Activated CD8-positive, alpha-beta memory T cell treated with anti-CD3 and anti-CD28 coated beads, Interleukin-2, amount 50 U/mL, for 4 hours (primary cell): ENCODE results near the gene RTN3.
"Not testable (repeated sequence)": the region's sequence is repeated elsewhere in the genome, so short reads cannot be mapped to it uniquely, and the experiment has no call there.

Experiments used
- DNase-seq: peaks from one replicate; pipeline ENCODE4 v3.0.0-alpha.2; 2020

The RTN3 gene

GRCh38 chr11:63769714-63770455 lies 88.6 kb downstream of the RTN3 start:
- no peak for DNase-seq

DNA sequence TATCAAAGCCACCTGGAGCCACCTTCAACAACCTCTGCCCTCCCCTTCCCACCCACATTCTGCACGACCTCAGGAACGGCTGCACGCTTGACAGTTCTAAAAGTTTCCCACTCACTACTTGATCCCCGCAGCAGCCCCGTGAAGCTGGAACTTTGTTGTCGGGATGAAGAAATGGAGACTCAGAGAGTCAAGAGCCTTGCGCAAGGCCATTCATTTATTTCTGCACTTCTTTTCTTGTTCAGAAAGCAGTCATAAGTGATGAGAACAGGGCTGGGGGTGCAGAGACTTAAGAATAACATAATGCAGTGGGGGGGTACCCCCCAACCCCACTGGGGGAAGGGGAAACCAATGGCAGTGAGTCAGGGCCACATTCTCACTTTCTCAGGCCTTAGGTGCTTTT lies 89.5 kb downstream of the RTN3 start:
- no peak for DNase-seq

GRCh38 chr11:63771741-63772318 lies 90.5 kb downstream of the RTN3 start:
- DNase-seq, result not testable (repeated sequence)

- no peak for DNase-seq
Observed at GRCh38 chr11:63775191-63775590, 93.9 kb downstream of the RTN3 start.

DNA sequence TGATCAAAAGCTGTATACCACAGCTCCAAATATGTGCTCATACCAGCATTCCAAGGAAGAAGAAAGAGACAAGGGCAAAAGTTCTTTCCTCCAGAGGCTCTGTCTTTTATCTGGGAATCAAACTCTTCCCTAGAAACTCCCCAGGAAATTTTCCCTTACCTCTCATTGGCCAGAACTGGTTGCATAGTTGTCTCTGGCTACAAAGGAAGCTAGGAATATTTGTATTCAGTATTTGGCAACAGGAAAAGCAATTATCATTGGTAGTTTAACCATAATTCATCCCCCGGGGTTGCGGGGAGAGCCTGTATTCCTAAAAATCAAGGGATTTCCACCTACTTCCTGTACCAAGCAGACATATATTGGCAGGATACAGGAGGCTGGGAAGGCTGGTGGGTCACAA lies 97.7 kb downstream of the RTN3 start:
- no peak for DNase-seq

DNA sequence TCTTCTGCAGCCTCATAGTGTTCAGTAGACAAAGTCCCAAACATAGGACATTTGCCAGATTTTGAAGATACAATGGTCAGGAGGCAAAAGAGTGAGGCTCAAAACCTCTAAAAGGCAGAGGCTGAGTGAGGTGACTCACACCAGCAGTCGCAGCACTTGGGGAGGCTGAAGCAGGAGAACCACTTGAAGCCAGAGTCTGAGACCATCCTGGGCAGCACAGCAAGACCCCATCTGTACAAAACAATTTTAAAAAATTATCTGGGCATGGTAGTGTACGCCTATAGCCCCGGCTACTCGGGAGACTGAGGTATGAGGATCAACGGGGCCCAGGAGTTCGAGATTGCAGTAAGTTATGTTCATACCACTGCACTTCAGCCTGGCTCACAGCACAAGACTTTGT lies 101.4 kb downstream of the RTN3 start:
- no peak for DNase-seq

GRCh38 chr11:63783925-63784592 lies 102.8 kb downstream of the RTN3 start:
- DNase-seq, result no peak

DNA sequence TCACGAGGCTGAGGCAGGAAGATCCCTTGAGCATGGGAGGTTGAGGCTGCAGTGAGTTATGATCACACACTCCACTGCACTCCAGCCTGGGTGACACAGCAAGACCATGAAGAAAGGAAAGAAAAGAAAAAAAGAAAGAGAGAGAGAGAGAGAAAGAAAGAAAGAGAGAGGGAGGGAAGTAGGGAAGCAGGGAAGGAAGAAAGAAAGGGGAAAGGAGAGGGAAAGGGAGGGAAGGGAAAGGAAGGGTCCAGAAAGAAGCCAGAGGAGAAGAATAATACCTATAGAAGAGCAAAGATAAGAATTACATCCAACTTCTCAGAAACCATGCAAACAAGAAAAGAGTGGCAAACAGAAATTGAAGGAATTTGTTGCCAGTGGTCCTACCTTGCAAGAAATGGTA lies 104.5 kb downstream of the RTN3 start:
- no peak for DNase-seq

DNA sequence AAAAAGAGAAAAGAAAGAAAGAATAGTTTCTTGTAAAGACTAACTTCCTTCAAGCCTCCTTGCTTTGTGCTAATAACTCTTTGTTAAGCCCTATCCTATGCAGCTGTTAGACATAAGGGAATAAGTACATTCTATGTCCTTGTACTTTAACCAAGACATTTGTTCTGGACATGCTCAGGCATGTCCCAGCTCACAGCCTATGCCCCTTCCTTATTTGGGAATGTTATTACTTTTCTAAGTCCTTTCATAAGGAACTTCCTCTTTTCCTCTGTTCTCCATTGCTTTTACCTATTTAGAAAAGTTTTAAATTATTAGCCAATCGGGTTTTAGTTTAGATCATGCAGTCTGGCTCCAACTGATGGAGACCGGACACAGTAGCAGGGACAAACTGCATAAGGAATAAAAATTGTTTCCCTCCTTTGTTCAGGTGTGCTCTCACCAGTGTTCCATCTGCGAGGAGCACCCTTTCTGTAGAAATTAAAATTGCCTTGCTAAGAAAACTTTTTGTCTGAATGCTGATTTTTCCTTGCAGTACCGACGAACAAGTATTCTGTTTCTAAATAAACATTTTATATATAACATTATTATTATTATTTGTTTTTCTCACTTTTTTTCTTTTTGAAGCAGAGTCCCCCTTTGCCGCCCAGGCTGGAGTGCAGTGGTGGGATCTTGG lies 110.3 kb downstream of the RTN3 start:
- DNase-seq, result no peak

- DNase-seq, result no peak
Observed at GRCh38 chr11:63793161-63793560, 111.9 kb downstream of the RTN3 start.

- DNase-seq, result no peak
Observed at GRCh38 chr11:63795066-63795465, 113.8 kb downstream of the RTN3 start.

DNA sequence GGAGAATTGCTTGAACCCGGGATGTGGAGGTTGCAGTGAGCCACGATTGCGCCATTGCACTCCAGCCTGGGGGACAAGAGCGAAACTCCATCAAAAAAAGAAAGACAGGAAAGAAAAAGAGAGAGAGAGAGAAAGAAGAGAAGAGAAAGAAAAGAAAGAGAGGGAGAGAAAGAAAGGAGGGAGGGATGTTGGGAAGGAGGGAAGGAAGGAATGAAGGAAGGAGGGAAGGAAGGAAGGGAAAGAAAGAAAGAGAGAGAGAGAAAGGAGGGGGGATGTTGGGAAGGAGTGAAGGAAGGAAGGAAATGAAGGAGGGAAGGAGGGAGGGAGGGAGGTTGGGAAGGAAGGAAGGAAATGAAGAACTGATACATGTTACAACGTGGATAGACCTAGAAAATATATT lies 119.6 kb downstream of the RTN3 start:
- DNase-seq, result no peak

- no peak for DNase-seq
Observed at GRCh38 chr11:63802637-63803414, 121.5 kb downstream of the RTN3 start.

DNA sequence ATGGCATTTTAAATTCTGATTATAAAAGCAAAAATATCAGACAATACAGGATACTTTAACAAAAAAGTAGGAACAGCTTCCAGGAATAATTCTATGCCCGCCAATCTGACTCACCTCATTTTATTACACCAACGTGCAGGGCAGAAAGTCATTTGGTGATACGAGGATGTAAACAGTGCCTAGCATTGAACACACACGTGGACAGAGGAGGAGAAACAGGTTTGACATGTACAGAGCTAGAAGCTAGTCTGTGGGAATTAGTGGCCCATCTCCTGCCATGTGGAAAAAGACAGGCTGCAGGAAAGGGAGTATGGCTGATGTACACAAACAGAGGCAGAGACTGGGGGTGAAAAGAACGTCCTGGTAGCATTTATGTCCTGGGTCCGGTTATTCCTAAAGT lies 123.0 kb downstream of the RTN3 start:
- DNase-seq, result no peak

- no peak for DNase-seq
Observed at GRCh38 chr11:63805844-63806415, 124.6 kb downstream of the RTN3 start.
